ENCODE measurements around the gene EPHA6. TPM values are rescaled to one million over a fixed set of nuclear protein-coding genes. Genes with fewer than 3 reads are reported as not detected.
"Not testable (repeated sequence)": the region's sequence is repeated elsewhere in the genome, so short reads cannot be mapped to it uniquely, and the experiment has no call there.

EPHA6 gene
- polyA plus RNA-seq, 2 donors, result 0.20 to 0.38 TPM

GRCh38 chr3:97485206-97485605 is 670.8 kb downstream of the EPHA6 start:
- Histone ChIP-seq H3K4me1 (ENCODE audit: control insufficient read depth in 2 of 2, insufficient read depth in 2 of 2, low read length in 1 of 2) (no peaks in the 10 kb centered on the region), H3K4me3 (ENCODE audit: low read depth in 1 of 2, low read length in 2 of 2) (no peak overlapping the region), H3K27ac (ENCODE audit: low read depth in 2 of 2, low read length in 1 of 2) (no peak overlapping the region), H3K9me3 (ENCODE audit: control insufficient read depth in 2 of 2, insufficient read depth in 1 of 2, low read depth in 1 of 2, low read length in 1 of 2) (no peaks in the 10 kb centered on the region), H3K27me3 (ENCODE audit: control insufficient read depth in 1 of 2, insufficient read depth in 2 of 2, low read length in 2 of 2) (no peaks in the 10 kb centered on the region), H3K36me3 (ENCODE audit: control insufficient read depth in 2 of 2, insufficient read depth in 2 of 2, low read length in 1 of 2) (no peaks in the 10 kb centered on the region)
- 62 to 69% methylated on average over 3 of the region's 3 CpGs for WGBS, 2 donors

DNA sequence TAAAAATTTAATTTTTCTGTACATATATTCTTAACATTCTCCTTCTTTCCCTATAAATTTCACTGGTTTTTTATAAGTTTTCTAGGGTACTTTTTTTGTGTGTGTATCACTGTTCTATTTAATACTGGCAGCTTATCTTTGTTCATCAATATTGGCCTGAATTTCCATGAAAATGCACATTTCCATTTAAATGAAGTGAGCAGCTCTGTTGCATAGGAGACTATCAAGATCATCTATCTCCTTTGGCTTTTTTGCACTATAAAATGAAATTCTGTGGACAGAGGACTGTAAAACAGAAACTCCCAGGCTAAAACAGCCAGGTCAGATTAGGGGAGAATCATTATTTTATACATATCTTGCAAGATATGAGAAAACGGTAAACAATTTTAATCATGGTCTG is 673.2 kb downstream of the EPHA6 start:
- Histone ChIP-seq H3K4me1 (ENCODE audit: control insufficient read depth in 2 of 2, insufficient read depth in 2 of 2, low read length in 1 of 2) (no peaks in the 10 kb centered on the region), H3K27ac (ENCODE audit: low read depth in 2 of 2, low read length in 1 of 2) (no peak overlapping the region), H3K9me3 (ENCODE audit: control insufficient read depth in 2 of 2, insufficient read depth in 1 of 2, low read depth in 1 of 2, low read length in 1 of 2) (no peaks in the 10 kb centered on the region), H3K27me3 (ENCODE audit: control insufficient read depth in 1 of 2, insufficient read depth in 2 of 2, low read length in 2 of 2) (no peaks in the 10 kb centered on the region), H3K4me3 (ENCODE audit: low read depth in 1 of 2, low read length in 2 of 2) (no peak overlapping the region), H3K36me3 (ENCODE audit: control insufficient read depth in 2 of 2, insufficient read depth in 2 of 2, low read length in 1 of 2) (no peaks in the 10 kb centered on the region)
- 95% methylated on average over 1 of the region's 1 CpG for WGBS, 2 donors

- Histone ChIP-seq H3K27me3 (ENCODE audit: control insufficient read depth in 1 of 2, insufficient read depth in 2 of 2, low read length in 2 of 2) (no peaks in the 10 kb centered on the region), H3K4me1 (ENCODE audit: control insufficient read depth in 2 of 2, insufficient read depth in 2 of 2, low read length in 1 of 2) (no peaks in the 10 kb centered on the region), H3K27ac (ENCODE audit: low read depth in 2 of 2, low read length in 1 of 2) (no peak overlapping the region), H3K9me3 (ENCODE audit: control insufficient read depth in 2 of 2, insufficient read depth in 1 of 2, low read depth in 1 of 2, low read length in 1 of 2) (no peaks in the 10 kb centered on the region), H3K36me3 (ENCODE audit: control insufficient read depth in 2 of 2, insufficient read depth in 2 of 2, low read length in 1 of 2) (no peaks in the 10 kb centered on the region), H3K4me3 (ENCODE audit: low read depth in 1 of 2, low read length in 2 of 2) (no peak overlapping the region)
- WGBS, 2 donors, result 59 to 62% methylated on average over 1 of the region's 1 CpG
These were observed 674.3 kb downstream of the EPHA6 start for GRCh38 chr3:97488741-97489140.

DNA sequence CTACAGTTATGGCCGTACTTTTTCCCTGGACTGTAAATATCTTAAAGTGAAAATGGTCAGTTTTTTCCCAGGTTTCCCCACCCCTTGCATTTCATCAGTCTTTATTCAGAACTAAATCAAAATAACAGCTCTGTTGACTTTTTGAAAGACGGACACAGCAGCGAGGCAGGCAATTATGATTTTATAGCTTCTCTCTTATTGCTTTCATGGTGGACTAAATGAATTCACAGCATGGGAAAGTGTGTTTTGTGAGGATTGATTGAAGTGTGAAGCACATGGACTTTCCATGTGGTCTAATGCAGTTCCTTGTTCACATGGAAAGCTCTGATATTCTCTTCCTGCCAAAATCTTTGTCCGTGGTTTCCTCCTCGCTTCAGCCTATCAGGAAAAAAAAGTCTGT is 681.5 kb downstream of the EPHA6 start:
- Histone ChIP-seq H3K4me1 (ENCODE audit: control insufficient read depth in 2 of 2, insufficient read depth in 2 of 2, low read length in 1 of 2) (no peaks in the 10 kb centered on the region), H3K36me3 (ENCODE audit: control insufficient read depth in 2 of 2, insufficient read depth in 2 of 2, low read length in 1 of 2) (no peaks in the 10 kb centered on the region), H3K4me3 (ENCODE audit: low read depth in 1 of 2, low read length in 2 of 2) (no peak overlapping the region), H3K27me3 (ENCODE audit: control insufficient read depth in 1 of 2, insufficient read depth in 2 of 2, low read length in 2 of 2) (no peaks in the 10 kb centered on the region), H3K27ac (ENCODE audit: low read depth in 2 of 2, low read length in 1 of 2) (no peak overlapping the region), H3K9me3 (ENCODE audit: control insufficient read depth in 2 of 2, insufficient read depth in 1 of 2, low read depth in 1 of 2, low read length in 1 of 2) (no peaks in the 10 kb centered on the region)
- 89 to 90% methylated on average over 5 of the region's 5 CpGs for WGBS, 2 donors

DNA sequence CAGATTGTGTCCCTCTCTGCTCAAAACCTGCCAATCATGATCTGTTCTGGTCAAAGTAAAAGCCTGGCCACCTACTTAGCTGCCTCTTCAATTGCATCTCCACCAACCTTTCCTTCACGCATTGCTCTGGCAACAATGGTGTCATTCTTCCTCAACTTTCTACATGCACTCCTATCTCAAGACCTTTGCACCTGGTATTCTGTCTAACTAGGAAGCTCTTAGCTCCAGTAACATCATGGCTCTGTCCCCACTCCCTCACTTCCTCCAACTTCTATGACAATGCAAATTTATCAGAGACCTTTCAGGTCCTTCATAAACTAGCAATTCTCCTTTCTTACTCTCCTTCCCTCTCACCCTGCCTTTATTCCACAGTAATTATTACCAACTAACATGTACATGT is 682.7 kb downstream of the EPHA6 start:
- no peaks in the 10 kb centered on the region for H3K27me3 ChIP-seq (ENCODE audit: control insufficient read depth in 1 of 2, insufficient read depth in 2 of 2, low read length in 2 of 2)
- H3K9me3 ChIP-seq (ENCODE audit: control insufficient read depth in 2 of 2, insufficient read depth in 1 of 2, low read depth in 1 of 2, low read length in 1 of 2), result no peaks in the 10 kb centered on the region
- WGBS, 2 donors, result 86 to 95% methylated on average over 1 of the region's 1 CpG
- no peak overlapping the region for H3K27ac ChIP-seq (ENCODE audit: low read depth in 2 of 2, low read length in 1 of 2)
- H3K4me1 ChIP-seq (ENCODE audit: control insufficient read depth in 2 of 2, insufficient read depth in 2 of 2, low read length in 1 of 2), result no peaks in the 10 kb centered on the region
- H3K4me3 ChIP-seq (ENCODE audit: low read depth in 1 of 2, low read length in 2 of 2), result no peak overlapping the region
- H3K36me3 ChIP-seq (ENCODE audit: control insufficient read depth in 2 of 2, insufficient read depth in 2 of 2, low read length in 1 of 2), result no peaks in the 10 kb centered on the region

GRCh38 chr3:97504463-97504862 is 690.1 kb downstream of the EPHA6 start:
- H3K36me3 ChIP-seq (ENCODE audit: control insufficient read depth in 2 of 2, insufficient read depth in 2 of 2, low read length in 1 of 2), result no peaks in the 10 kb centered on the region
- H3K4me1 ChIP-seq (ENCODE audit: control insufficient read depth in 2 of 2, insufficient read depth in 2 of 2, low read length in 1 of 2), result no peaks in the 10 kb centered on the region
- H3K4me3 ChIP-seq (ENCODE audit: low read depth in 1 of 2, low read length in 2 of 2), result no peak overlapping the region
- no peak overlapping the region for H3K27ac ChIP-seq (ENCODE audit: low read depth in 2 of 2, low read length in 1 of 2)
- H3K27me3 ChIP-seq (ENCODE audit: control insufficient read depth in 1 of 2, insufficient read depth in 2 of 2, low read length in 2 of 2), result no peaks in the 10 kb centered on the region
- 94 to 95% methylated on average over 2 of the region's 2 CpGs for WGBS, 2 donors
- no peaks in the 10 kb centered on the region for H3K9me3 ChIP-seq (ENCODE audit: control insufficient read depth in 2 of 2, insufficient read depth in 1 of 2, low read depth in 1 of 2, low read length in 1 of 2)

DNA sequence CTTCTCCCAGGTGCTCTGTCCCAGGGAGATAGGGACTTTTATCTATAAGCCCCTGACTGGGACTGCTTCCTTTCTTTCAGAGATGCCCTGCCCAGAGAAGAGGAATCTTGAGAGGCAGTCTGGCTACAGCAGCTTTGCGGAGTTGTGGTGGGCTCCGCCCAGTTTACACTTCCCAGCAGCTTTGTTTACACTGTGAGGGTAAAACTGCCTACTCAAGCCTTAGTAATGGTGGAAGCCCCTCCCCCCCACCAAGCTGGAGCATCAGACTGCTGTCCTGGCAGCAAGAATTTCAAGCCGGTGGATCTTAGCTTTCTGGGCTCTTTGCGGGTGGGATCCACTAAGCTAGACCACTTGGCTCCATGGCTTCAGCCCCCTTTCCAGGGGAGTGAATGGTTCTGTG is 696.4 kb downstream of the EPHA6 start:
- H3K27ac ChIP-seq (ENCODE audit: low read depth in 2 of 2, low read length in 1 of 2), result no peak overlapping the region
- no peaks in the 10 kb centered on the region for H3K4me1 ChIP-seq (ENCODE audit: control insufficient read depth in 2 of 2, insufficient read depth in 2 of 2, low read length in 1 of 2)
- H3K9me3 ChIP-seq (ENCODE audit: control insufficient read depth in 2 of 2, insufficient read depth in 1 of 2, low read depth in 1 of 2, low read length in 1 of 2), result no peaks in the 10 kb centered on the region
- no peaks in the 10 kb centered on the region for H3K27me3 ChIP-seq (ENCODE audit: control insufficient read depth in 1 of 2, insufficient read depth in 2 of 2, low read length in 2 of 2)
- WGBS, 2 donors, result 71 to 78% methylated on average over 4 of the region's 4 CpGs
- H3K4me3 ChIP-seq (ENCODE audit: low read depth in 1 of 2, low read length in 2 of 2), result no peak overlapping the region
- H3K36me3 ChIP-seq (ENCODE audit: control insufficient read depth in 2 of 2, insufficient read depth in 2 of 2, low read length in 1 of 2), result no peaks in the 10 kb centered on the region

- no peaks in the 10 kb centered on the region for H3K4me1 ChIP-seq (ENCODE audit: control insufficient read depth in 2 of 2, insufficient read depth in 2 of 2, low read length in 1 of 2)
- no peaks in the 10 kb centered on the region for H3K36me3 ChIP-seq (ENCODE audit: control insufficient read depth in 2 of 2, insufficient read depth in 2 of 2, low read length in 1 of 2)
- H3K27ac ChIP-seq (ENCODE audit: low read depth in 2 of 2, low read length in 1 of 2), result no peak overlapping the region
- no peaks in the 10 kb centered on the region for H3K27me3 ChIP-seq (ENCODE audit: control insufficient read depth in 1 of 2, insufficient read depth in 2 of 2, low read length in 2 of 2)
- no peak overlapping the region for H3K4me3 ChIP-seq (ENCODE audit: low read depth in 1 of 2, low read length in 2 of 2)
- 85 to 86% methylated on average over 2 of the region's 2 CpGs for WGBS, 2 donors
- H3K9me3 ChIP-seq (ENCODE audit: control insufficient read depth in 2 of 2, insufficient read depth in 1 of 2, low read depth in 1 of 2, low read length in 1 of 2), result no peaks in the 10 kb centered on the region
These were observed 700.7 kb downstream of the EPHA6 start for GRCh38 chr3:97515076-97515475.

GRCh38 chr3:97530691-97531090 is 716.3 kb downstream of the EPHA6 start:
- no peaks in the 10 kb centered on the region for H3K27me3 ChIP-seq (ENCODE audit: control insufficient read depth in 1 of 2, insufficient read depth in 2 of 2, low read length in 2 of 2)
- H3K4me3 ChIP-seq (ENCODE audit: low read depth in 1 of 2, low read length in 2 of 2), result no peak overlapping the region
- H3K27ac ChIP-seq (ENCODE audit: low read depth in 2 of 2, low read length in 1 of 2), result no peak overlapping the region
- no peaks in the 10 kb centered on the region for H3K4me1 ChIP-seq (ENCODE audit: control insufficient read depth in 2 of 2, insufficient read depth in 2 of 2, low read length in 1 of 2)
- H3K9me3 ChIP-seq (ENCODE audit: control insufficient read depth in 2 of 2, insufficient read depth in 1 of 2, low read depth in 1 of 2, low read length in 1 of 2), result no peaks in the 10 kb centered on the region
- no peaks in the 10 kb centered on the region for H3K36me3 ChIP-seq (ENCODE audit: control insufficient read depth in 2 of 2, insufficient read depth in 2 of 2, low read length in 1 of 2)
- WGBS, 2 donors, result 77 to 84% methylated on average over 2 of the region's 2 CpGs

DNA sequence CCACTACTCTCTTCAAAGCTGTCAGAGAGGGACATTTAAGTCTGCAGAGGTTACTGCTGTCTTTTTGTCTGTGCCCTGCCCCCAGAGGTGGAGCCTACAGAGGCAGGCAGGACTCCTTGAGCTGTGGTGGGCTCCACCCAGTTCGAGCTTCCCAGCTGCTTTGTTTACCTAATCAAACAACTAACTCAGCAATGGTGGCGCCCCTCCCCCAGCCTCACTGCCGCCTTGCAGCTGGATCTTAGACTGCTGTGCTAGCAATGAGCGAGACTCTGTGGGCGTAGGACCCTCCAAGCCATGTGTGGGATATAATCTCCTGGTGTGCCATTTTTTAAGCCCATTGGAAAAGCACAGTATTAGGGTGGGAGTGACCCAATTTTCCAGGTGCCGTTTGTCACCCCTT is 733.2 kb downstream of the EPHA6 start:
- H3K27ac ChIP-seq (ENCODE audit: low read depth in 2 of 2, low read length in 1 of 2); H3K4me1 ChIP-seq (ENCODE audit: control insufficient read depth in 2 of 2, insufficient read depth in 2 of 2, low read length in 1 of 2); H3K36me3 ChIP-seq (ENCODE audit: control insufficient read depth in 2 of 2, insufficient read depth in 2 of 2, low read length in 1 of 2); H3K9me3 ChIP-seq (ENCODE audit: control insufficient read depth in 2 of 2, insufficient read depth in 1 of 2, low read depth in 1 of 2, low read length in 1 of 2); H3K4me3 ChIP-seq (ENCODE audit: low read depth in 1 of 2, low read length in 2 of 2); H3K27me3 ChIP-seq (ENCODE audit: control insufficient read depth in 1 of 2, insufficient read depth in 2 of 2, low read length in 2 of 2): not testable (repeated sequence)
- WGBS, 2 donors, result 84 to 85% methylated on average over 6 of the region's 6 CpGs
